ENCODE results near the gene BANF2. TPM values are rescaled to one million over a fixed set of nuclear protein-coding genes. Genes with fewer than 3 reads are reported as not detected.

Gene BANF2
- total and polyA plus RNA-seq, 2 of the 4 experiments (the other 2 are of a cell fraction) = not detected

GRCh38 chr20:17666481-17666880 is 33.3 kb upstream of the BANF2 start:
- no peak overlapping the region for H3K4me2 ChIP-seq (ENCODE audit: low read depth, low read length)
- 0 out of 2 replicates have a peak, but pooled peaks have one; percentile 19 for TF ChIP-seq CEBPB (IDR thresholded peaks at IDR 0.05; ENCODE audit: low read depth, low read length)
- TF ChIP-seq FOS (IDR thresholded peaks at IDR 0.05; ENCODE audit: low read depth, low read length) = no peak
- no peak for TF ChIP-seq MAZ (IDR thresholded peaks at IDR 0.05; ENCODE audit: borderline replicate concordance, low read depth, low read length)
- no peak for TF ChIP-seq RFX5 (IDR thresholded peaks at IDR 0.05; ENCODE audit: low read depth, low read length)
- TF ChIP-seq RAD21 (IDR thresholded peaks at IDR 0.05; ENCODE audit: low read length) = no peak
- no peak for TF ChIP-seq SMC3 (IDR thresholded peaks at IDR 0.05; ENCODE audit: low read depth, low read length)
- TF ChIP-seq CTCF (conservative IDR thresholded peaks at IDR 0.05; ENCODE audit: low read depth, low read length) = no peak
- TF ChIP-seq MAFK (IDR thresholded peaks at IDR 0.05; ENCODE audit: low read depth, low read length) = no peak
- H2BK120ac ChIP-seq (ENCODE audit: low read depth, low read length) = no peak overlapping the region
- peaks cover 99% of the 10 kb centered on the region for H4K20me1 ChIP-seq (ENCODE audit: insufficient read depth, low read length)
- intact Hi-C loops (cut with micrococcal nuclease) (no loop called here), in situ Hi-C loops (cut with MboI; ENCODE audit: low sequenced_read_pairs) (no loop called here), dilution Hi-C loops (cut with HindIII; ENCODE audit: low sequenced_read_pairs, unreplicated experiment) (no loop called here)
- peak; percentile 22; the same call in 1 of the 2 replicates for ATAC-seq (ENCODE audit: low read depth)
- no peak overlapping the region for H3K56ac ChIP-seq (ENCODE audit: extremely low read depth, insufficient read depth, low read length)
- no peak overlapping the region for H3K4ac ChIP-seq (ENCODE audit: low read depth, low read length)
- DNase-seq = peak; percentile 60
- H3K9ac ChIP-seq (ENCODE audit: low read depth, low read length) = no peak overlapping the region
- no peaks in the 10 kb centered on the region for H3K9me3 ChIP-seq (ENCODE audit: control insufficient read depth, insufficient read depth, low read length)
- no peak overlapping the region for H3K27ac ChIP-seq (ENCODE audit: insufficient read depth, low read length)
- no peak overlapping the region for H3K14ac ChIP-seq (replicated peaks; ENCODE audit: low read depth, low read length)
- CTCF ChIA-PET = interaction anchor here (0.7 to 1.4 kb wide), 2 partner anchors 239 to 273 kb away, joined by 3 to 4 read pairs; no protein-coding TSS in a partner anchor
- H3K23ac ChIP-seq (ENCODE audit: low read depth, low read length) = no peak overlapping the region
- H3K36me3 ChIP-seq (ENCODE audit: control insufficient read depth, insufficient read depth, low read length) = peaks cover 22% of the 10 kb centered on the region
- peaks cover 27% of the 10 kb centered on the region for H3K4me1 ChIP-seq (ENCODE audit: control insufficient read depth, insufficient read depth, low read length)
- no peak overlapping the region for H2BK5ac ChIP-seq (ENCODE audit: low read depth, low read length, poor library complexity, severe bottlenecking)
- no peak overlapping the region for H2AK5ac ChIP-seq (ENCODE audit: low read depth, low read length)
- no peaks in the 10 kb centered on the region for H3K27me3 ChIP-seq (ENCODE audit: control insufficient read depth, insufficient read depth, low read length)
- no peak overlapping the region for H2BK15ac ChIP-seq (ENCODE audit: low read depth, low read length)
- H4K8ac ChIP-seq (ENCODE audit: low read depth in 2 of 2, low read length in 2 of 2) = no peak overlapping the region
- no peak overlapping the region for H4K91ac ChIP-seq (ENCODE audit: insufficient read depth, low read depth, low read length)
- no peak overlapping the region for H2BK20ac ChIP-seq (ENCODE audit: low read depth, low read length)
- no peak overlapping the region for H3K18ac ChIP-seq (ENCODE audit: low read depth, low read length)
- no TSS peak for BruUV-seq (replicated peaks)
- peaks cover 23 to 75% of the 10 kb centered on the region in 2 experiments for H3K79me1 ChIP-seq (ENCODE audit: low read depth in 1 of 2, low read length in 2 of 2)
- H4K5ac ChIP-seq (ENCODE audit: low read depth, low read length) = no peak overlapping the region
- no peak overlapping the region for H2AK9ac ChIP-seq (replicated peaks; ENCODE audit: low read depth, low read length, poor library complexity)
- peaks cover 33% of the 10 kb centered on the region for H3K9me1 ChIP-seq (ENCODE audit: insufficient read depth, low read length)
- no CpG with 5 or more reads among the region's 2 CpGs for WGBS, 2 experiments (ENCODE audit: extremely low coverage in 2 of 2, insufficient read length in 1 of 2)
- no peak overlapping the region for H3K4me3 ChIP-seq (ENCODE audit: insufficient read depth, low read depth, low read length)
- H2AFZ ChIP-seq (replicated peaks; ENCODE audit: low read length, poor library complexity) = no peak overlapping the region
- POLR2A ChIA-PET (ENCODE audit: unreplicated experiment) = no interaction called here

Measured in IMR-90 (cell line).